Endothelial cell of umbilical vein (primary cell): ENCODE measurements around the gene MISP. TPM values are rescaled to one million over a fixed set of nuclear protein-coding genes. Genes with fewer than 3 reads are reported as not detected.

ENCODE experiments used
- BruUV-seq: library from RNA; stranded (reverse); fragments of 400-500 nt; replicated peaks from 2 replicates; lab custom pipeline; 2021; lab: Mats Ljungman, UMichigan
- CTCF ChIA-PET: fragments of 300-600, 350-600 bp; sonication (Branson Sonifier 250); formaldehyde crosslinking; loops from one replicate; lab custom pipeline; 2021; ENCODE audit warnings: antibody characterized with exemption, inconsistent platforms; lab: Charles Lee
- POLR2A ChIA-PET: fragments of 300-600, 350-600 bp; sonication (Branson Sonifier 250); formaldehyde crosslinking; loops from one replicate; lab custom pipeline; 2021; ENCODE audit warnings: antibody characterized with exemption, inconsistent platforms; lab: Charles Lee
- DNase-seq: peaks from one replicate; pipeline ENCODE4 v3.0.0-alpha.2; 2011; ENCODE audit warnings: low read depth, low spot score
- FAIRE-seq: peaks from 2 replicates; lab custom pipeline; 2011; peaks lifted over from hg19 to GRCh38; lab: Jason Lieb, UNC
- H2AFZ ChIP-seq: 2 replicates; pipeline ENCODE4 v1.6.0; 2012; ENCODE audit warnings: low read depth, low read length, control low read depth, inconsistent platforms
- H3K27ac ChIP-seq: 2 replicates; pipeline ENCODE4 v1.5.1; 2011; ENCODE audit warnings: low read depth, mild to moderate bottlenecking, control low read depth, low read length, moderate library complexity; ENCODE audit not compliant: insufficient read depth
- H3K27me3 ChIP-seq, 2 experiments: 2 replicates each; pipeline versions ENCODE4 v1.6.0 to v1.6.1; 2011; ENCODE audit warnings: low read length in 2 of 2, mixed read lengths in 1 of 2; ENCODE audit not compliant: control insufficient read depth in 2 of 2, insufficient read depth in 2 of 2
- H3K36me3 ChIP-seq, 2 experiments: 2 replicates in 1 of 2; 3 replicates in 1 of 2; pipeline ENCODE4 v1.5.1; 2011; ENCODE audit warnings: low read length in 2 of 2, mild to moderate bottlenecking in 1 of 2, moderate library complexity in 1 of 2; ENCODE audit not compliant: control insufficient read depth in 2 of 2, insufficient read depth in 2 of 2; ENCODE audit errors: extremely low read depth in 1 of 2
- H3K4me1 ChIP-seq: 3 replicates; pipeline ENCODE4 v1.5.1; 2011; ENCODE audit warnings: mild to moderate bottlenecking, low read length; ENCODE audit not compliant: control insufficient read depth, insufficient read depth; ENCODE audit errors: extremely low read depth
- H3K4me2 ChIP-seq: 2 replicates; pipeline ENCODE4 v1.6.1; 2011; ENCODE audit warnings: low read length, control low read depth, mixed read lengths; ENCODE audit not compliant: insufficient read depth
- H3K4me3 ChIP-seq, 3 experiments: fragments of 200-600 bp in 1 of 3; sonication (generic), shearing (Covaris generic) in 1 of 3; replicated peaks in 1 of 3; 2 replicates each; pipeline ENCODE4 v1.5.1; 2011 to 2016; ENCODE audit warnings: control low read depth in 3 of 3, low read length in 3 of 3, mild to moderate bottlenecking in 2 of 3, inconsistent platforms in 1 of 3, low read depth in 1 of 3, moderate library complexity in 1 of 3; ENCODE audit not compliant: insufficient read depth in 1 of 3
- H3K79me2 ChIP-seq: 2 replicates; pipeline ENCODE4 v1.6.0; 2012; ENCODE audit warnings: low read length, inconsistent platforms; ENCODE audit not compliant: control insufficient read depth, insufficient read depth
- H3K9ac ChIP-seq: replicated peaks from 2 replicates; pipeline ENCODE3; 2011; ENCODE audit warnings: low read length, control low read depth; ENCODE audit not compliant: insufficient read depth; ENCODE audit errors: extremely low read depth
- H3K9me1 ChIP-seq: replicated peaks from 3 replicates; pipeline ENCODE4 v1.6.0; 2011; ENCODE audit warnings: mild to moderate bottlenecking, low read length; ENCODE audit not compliant: control insufficient read depth, insufficient read depth; ENCODE audit errors: extremely low read depth
- H3K9me3 ChIP-seq: replicated peaks from 2 replicates; pipeline ENCODE4 v1.5.1; 2012; ENCODE audit warnings: low read length, inconsistent platforms; ENCODE audit not compliant: control insufficient read depth, insufficient read depth
- H4K20me1 ChIP-seq: replicated peaks from 2 replicates; pipeline ENCODE3; 2011; ENCODE audit warnings: mild to moderate bottlenecking, low read length; ENCODE audit not compliant: control insufficient read depth, insufficient read depth; ENCODE audit errors: extremely low read depth
- EZH2 ChIP-seq: IDR thresholded peaks from 2 replicates; pipeline ENCODE4 v1.6.1; 2012; ENCODE audit warnings: borderline replicate concordance, low read depth, mild to moderate bottlenecking, moderate library complexity, low read length, inconsistent platforms; ENCODE audit not compliant: severe bottlenecking
- FOS ChIP-seq: IDR thresholded peaks from 2 replicates; pipeline ENCODE4 v1.6.1; 2011; ENCODE audit warnings: mild to moderate bottlenecking, low read length, moderate library complexity, borderline replicate concordance; ENCODE audit not compliant: insufficient read depth
- GATA2 ChIP-seq: IDR thresholded peaks from 2 replicates; pipeline ENCODE4 v1.7.0; 2011; ENCODE audit warnings: low read depth, mild to moderate bottlenecking, moderate library complexity, mixed read lengths, low read length; ENCODE audit not compliant: insufficient read length, insufficient read depth
- JUN ChIP-seq: IDR thresholded peaks from 2 replicates; pipeline ENCODE4 v1.6.1; 2011; ENCODE audit warnings: borderline replicate concordance, low read depth; ENCODE audit not compliant: insufficient read length, insufficient read depth
- MYC ChIP-seq: IDR thresholded peaks from one replicate; pipeline ENCODE4 v1.6.1; 2011; ENCODE audit warnings: mild to moderate bottlenecking, low read depth, low read length
- POLR2A ChIP-seq: IDR thresholded peaks from 2 replicates; pipeline ENCODE4 v1.6.1; 2012; ENCODE audit warnings: low read depth, mild to moderate bottlenecking, control low read depth, low read length
- POLR2AphosphoS5 ChIP-seq: IDR thresholded peaks from 2 replicates; pipeline ENCODE4 v1.6.1; 2012; ENCODE audit warnings: low read depth, mild to moderate bottlenecking, control low read depth, low read length, moderate library complexity; ENCODE audit not compliant: insufficient read depth
- dilution Hi-C: fragments of 300-500 bp; cut with MboI; formaldehyde crosslinking; loops from one replicate; pipeline ENCODE4 v1.15.0; 2019; ENCODE audit warnings: low sequenced_read_pairs; ENCODE audit not compliant: extremely low pct_ligation_motif_present
- intact Hi-C: fragments of 100-400 bp; cut with micrococcal nuclease; formaldehyde crosslinking; loops from one replicate; pipeline ENCODE4 v1.10.0; 2022
- polyA plus RNA-seq, 4 experiments: library from polyadenylated mRNA; depleted of rRNA in 3 of 4; stranded (reverse) in 3 of 4; unstranded in 1 of 4; fragments of >200 nt; gene quantifications; 2 replicates each; pipeline versions ENCODE4 v1.2.1 to v1.2.3, GENCODE V29; 2011 to 2012; ENCODE audit warnings: missing spikeins in 1 of 4
- total RNA-seq: library from RNA; stranded (reverse); gene quantifications from 2 replicates; pipeline ENCODE4 v1.2.3, GENCODE V29; 2021
- TF ChIP-seq, protein P1 (sequence below): IDR thresholded peaks from 2 replicates; pipeline ENCODE4 v1.6.1; 2011; ENCODE audit not compliant: insufficient read depth, insufficient read length
- TF ChIP-seq, protein P2 (sequence below), 2 donors: IDR thresholded peaks; 1 replicate in 1 of 2; 2 replicates in 1 of 2; pipeline ENCODE4 v1.5.1; 2011; ENCODE audit warnings: low read length in 2 of 2, mild to moderate bottlenecking in 2 of 2, moderate library complexity in 2 of 2, control low read depth in 1 of 2, inconsistent platforms in 1 of 2, low read depth in 1 of 2; ENCODE audit not compliant: insufficient read depth in 1 of 2; ENCODE audit errors: extremely low read depth in 1 of 2

Gene MISP
- total and polyA plus RNA-seq, 2 donors (not counting 3 experiments of a cell fraction or from before 2014, with no cell fraction given): not detected

DNA sequence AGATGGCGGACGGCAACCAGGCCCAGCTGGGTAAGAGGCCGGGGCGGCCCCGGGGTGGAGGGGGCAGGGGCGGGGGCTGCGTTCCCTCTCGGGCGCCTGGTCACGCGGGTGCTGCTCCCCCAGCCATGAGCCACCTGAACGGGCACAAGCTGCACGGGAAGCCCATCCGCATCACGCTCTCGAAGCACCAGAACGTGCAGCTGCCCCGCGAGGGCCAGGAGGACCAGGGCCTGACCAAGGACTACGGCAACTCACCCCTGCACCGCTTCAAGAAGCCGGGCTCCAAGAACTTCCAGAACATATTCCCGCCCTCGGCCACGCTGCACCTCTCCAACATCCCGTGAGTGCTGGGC is 57.5 kb downstream of the MISP start:
- ChIA-PET CTCF (no interaction called here), POLR2A (no interaction called here)
- intact Hi-C loops: no loop called here
- Histone ChIP-seq H2AFZ (no peak overlapping the region), H3K4me2 (no peak overlapping the region), H3K9ac (no peak overlapping the region), H3K27ac (no peak overlapping the region), H4K20me1 (peaks cover 3% of the 10 kb centered on the region), H3K9me3 (no peaks in the 10 kb centered on the region), H3K27me3 (no peaks in the 10 kb centered on the region), H3K36me3 (peaks cover 64 to 71% of the 10 kb centered on the region in 2 experiments), H3K4me1 (no peaks in the 10 kb centered on the region), H3K79me2 (peaks cover 64% of the 10 kb centered on the region), H3K9me1 (no peaks in the 10 kb centered on the region), H3K4me3 (no peak overlapping the region)
- FAIRE-seq: no peak
- TF ChIP-seq POLR2AphosphoS5: peak; percentile 5
- TF ChIP-seq EZH2: no peak
- BruUV-seq: no TSS peak
- dilution Hi-C loops: no loop called here
- no peak for DNase-seq

DNA sequence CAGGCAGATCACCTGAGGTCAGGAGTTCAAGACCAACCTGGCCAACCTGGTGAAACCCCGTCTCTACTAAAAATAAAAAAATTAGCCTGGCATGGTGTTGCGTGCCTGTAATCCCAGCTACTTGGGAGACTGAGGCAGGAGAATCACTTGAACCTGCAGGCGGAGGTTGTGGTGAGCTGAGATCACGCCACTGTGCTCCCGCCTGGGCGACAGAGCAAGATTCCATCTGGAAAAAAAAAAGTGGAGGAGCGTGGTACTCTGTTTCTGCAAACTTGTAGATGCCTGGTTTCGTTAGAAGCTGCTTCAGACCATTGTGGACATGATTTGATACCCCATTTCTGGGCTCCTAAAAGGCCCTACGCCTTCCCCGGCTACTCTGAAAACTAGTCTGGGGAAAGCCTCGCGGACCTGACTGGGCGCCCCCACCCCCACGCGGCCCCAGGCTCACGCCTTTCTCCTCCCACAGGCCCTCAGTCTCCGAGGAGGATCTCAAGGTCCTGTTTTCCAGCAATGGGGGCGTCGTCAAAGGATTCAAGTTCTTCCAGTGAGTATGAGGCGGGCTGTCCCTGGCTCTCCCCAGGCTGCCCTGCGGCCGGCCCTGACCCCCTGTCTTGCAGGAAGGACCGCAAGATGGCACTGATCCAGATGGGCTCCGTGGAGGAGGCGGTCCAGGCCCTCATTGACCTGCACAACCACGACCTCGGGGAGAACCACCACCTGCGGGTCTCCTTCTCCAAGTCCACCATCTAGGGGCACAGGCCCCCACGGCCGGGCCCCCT is 59.4 kb downstream of the MISP start:
- H3K4me3 ChIP-seq: no peak overlapping the region
- DNase-seq (no peak), FAIRE-seq (no peak)
- dilution Hi-C loops: no loop called here
- H3K9me1 ChIP-seq: no peaks in the 10 kb centered on the region
- no peaks in the 10 kb centered on the region for H3K9me3 ChIP-seq
- no peak overlapping the region for H3K9ac ChIP-seq
- ChIA-PET POLR2A (no interaction called here), CTCF (interaction anchor here (1.0 kb wide), 1 partner anchor 8 kb away, joined by 3 read pairs; no protein-coding TSS in a partner anchor)
- intact Hi-C loops: no loop called here
- no TSS peak for BruUV-seq
- H3K4me2 ChIP-seq: no peak overlapping the region
- H3K36me3 ChIP-seq: peaks cover 47 to 53% of the 10 kb centered on the region in 2 experiments
- H3K79me2 ChIP-seq: peaks cover 46% of the 10 kb centered on the region
- H4K20me1 ChIP-seq: peaks cover 3% of the 10 kb centered on the region
- H3K27me3 ChIP-seq: no peaks in the 10 kb centered on the region
- no peak overlapping the region for H2AFZ ChIP-seq
- H3K27ac ChIP-seq: no peak overlapping the region
- H3K4me1 ChIP-seq: no peaks in the 10 kb centered on the region
- TF ChIP-seq, protein P1, sequence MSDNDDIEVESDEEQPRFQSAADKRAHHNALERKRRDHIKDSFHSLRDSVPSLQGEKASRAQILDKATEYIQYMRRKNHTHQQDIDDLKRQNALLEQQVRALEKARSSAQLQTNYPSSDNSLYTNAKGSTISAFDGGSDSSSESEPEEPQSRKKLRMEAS: no peak
- TF ChIP-seq GATA2: no peak
- TF ChIP-seq FOS: no peak
- no peak for TF ChIP-seq POLR2AphosphoS5
- no peak for TF ChIP-seq JUN
- TF ChIP-seq, protein P2, sequence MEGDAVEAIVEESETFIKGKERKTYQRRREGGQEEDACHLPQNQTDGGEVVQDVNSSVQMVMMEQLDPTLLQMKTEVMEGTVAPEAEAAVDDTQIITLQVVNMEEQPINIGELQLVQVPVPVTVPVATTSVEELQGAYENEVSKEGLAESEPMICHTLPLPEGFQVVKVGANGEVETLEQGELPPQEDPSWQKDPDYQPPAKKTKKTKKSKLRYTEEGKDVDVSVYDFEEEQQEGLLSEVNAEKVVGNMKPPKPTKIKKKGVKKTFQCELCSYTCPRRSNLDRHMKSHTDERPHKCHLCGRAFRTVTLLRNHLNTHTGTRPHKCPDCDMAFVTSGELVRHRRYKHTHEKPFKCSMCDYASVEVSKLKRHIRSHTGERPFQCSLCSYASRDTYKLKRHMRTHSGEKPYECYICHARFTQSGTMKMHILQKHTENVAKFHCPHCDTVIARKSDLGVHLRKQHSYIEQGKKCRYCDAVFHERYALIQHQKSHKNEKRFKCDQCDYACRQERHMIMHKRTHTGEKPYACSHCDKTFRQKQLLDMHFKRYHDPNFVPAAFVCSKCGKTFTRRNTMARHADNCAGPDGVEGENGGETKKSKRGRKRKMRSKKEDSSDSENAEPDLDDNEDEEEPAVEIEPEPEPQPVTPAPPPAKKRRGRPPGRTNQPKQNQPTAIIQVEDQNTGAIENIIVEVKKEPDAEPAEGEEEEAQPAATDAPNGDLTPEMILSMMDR (IDR thresholded peaks at IDR 0.05; ENCODE audit: extremely low read depth in 1 of 2, insufficient read depth in 1 of 2, low read depth in 1 of 2, low read length in 2 of 2): no peak
- TF ChIP-seq MYC: no peak
- TF ChIP-seq POLR2A: no peak
- TF ChIP-seq EZH2: no peak
